Erythroblast (primary cell): ENCODE data around the gene ARCN1.

Experiments
- GATA1 ChIP-seq: IDR thresholded peaks from 2 replicates; pipeline ENCODE4 v1.6.1; 2011; ENCODE audit warnings: low read depth, mild to moderate bottlenecking, control low read depth, low read length, moderate library complexity
- POLR2A ChIP-seq: IDR thresholded peaks from 2 replicates; pipeline ENCODE4 v1.6.1; 2011; ENCODE audit warnings: mild to moderate bottlenecking, low read length

- no peak for TF ChIP-seq GATA1
- TF ChIP-seq POLR2A = no peak
Observed at GRCh38 chr11:118596224-118597146, 24.3 kb downstream of the ARCN1 start.
